Gastroesophageal sphincter (tissue), 4 donors: ENCODE results near the gene FKBP9. TPM values are rescaled to one million over a fixed set of nuclear protein-coding genes. Genes with fewer than 3 reads are reported as not detected.

ENCODE experiments used
- ATAC-seq: fragments of 150-250 bp; one replicate; pipeline ENCODE4 v1.9.1; 2016; ENCODE audit warnings: mild to moderate bottlenecking, moderate library complexity
- H3K27ac ChIP-seq, 4 donors: fragments of 200-600 bp; sonication (generic) in 3 of 4; 1 replicate in 3 of 4; 2 replicates in 1 of 4; pipeline ENCODE4 v1.5.1; 2016 to 2019
- H3K27me3 ChIP-seq: fragments of 200-600 bp; sonication (generic); one replicate; pipeline ENCODE4 v1.5.1; 2019
- H3K36me3 ChIP-seq, 2 donors: fragments of 200-600 bp; sonication (generic); one replicate each; pipeline ENCODE4 v1.5.1; 2019; ENCODE audit warnings: control low read depth in 1 of 2
- H3K4me1 ChIP-seq, 3 donors: fragments of 200-600 bp; sonication (generic); 1 replicate in 2 of 3; 2 replicates in 1 of 3; pipeline ENCODE4 v1.5.1; 2016 to 2019; ENCODE audit warnings: control low read depth in 2 of 3
- H3K4me3 ChIP-seq, 2 donors: fragments of 200-600 bp; sonication (generic); one replicate each; pipeline ENCODE4 v1.5.1; 2019; ENCODE audit warnings: mild to moderate bottlenecking in 1 of 2, moderate library complexity in 1 of 2
- H3K9me3 ChIP-seq, 3 donors: fragments of 200-600 bp; sonication (generic); one replicate each; pipeline ENCODE4 v1.5.1; 2017 to 2019; ENCODE audit warnings: control low read depth in 2 of 3
- EP300 ChIP-seq: sonication (generic); formaldehyde crosslinking; IDR thresholded peaks from one replicate; pipeline ENCODE4 v1.6.1; 2017; ENCODE audit warnings: antibody characterized with exemption, mild to moderate bottlenecking
- POLR2A ChIP-seq, 2 donors: fragments of 450-650 bp; IDR thresholded peaks; one replicate each; pipeline ENCODE4 v1.6.1; 2017; ENCODE audit warnings: antibody characterized with exemption in 2 of 2, mild to moderate bottlenecking in 2 of 2, moderate library complexity in 1 of 2
- POLR2AphosphoS5 ChIP-seq: sonication (generic); formaldehyde crosslinking; IDR thresholded peaks from one replicate; pipeline ENCODE4 v1.6.1; 2017; ENCODE audit warnings: antibody characterized with exemption
- WGBS, 2 donors: methylation state at CpG; one replicate each; pipeline ENCODE4 v1.1.5; 2018; ENCODE audit warnings: low coverage in 1 of 2; 5-methylcytosine and 5-hydroxymethylcytosine counted together
- total RNA-seq, 4 donors: library from RNA; depleted of rRNA; stranded (reverse); fragments of >200 nt; gene quantifications; one replicate each; pipeline ENCODE4 v1.1.0, GENCODE V29; 2016
- TF ChIP-seq, protein P1 (sequence below), 4 experiments: fragments of 200-600 bp in 2 of 4; fragments of 450-650 bp in 2 of 4; sonication (generic) in 1 of 4; IDR thresholded peaks; one replicate each; pipeline ENCODE4 v1.5.1; 2017 to 2019; ENCODE audit warnings: antibody characterized with exemption in 4 of 4, mild to moderate bottlenecking in 2 of 4, moderate library complexity in 2 of 4

FKBP9 gene
- total RNA-seq, 4 donors from 2014 or later: 94.8 to 141 (median 135) TPM

DNA sequence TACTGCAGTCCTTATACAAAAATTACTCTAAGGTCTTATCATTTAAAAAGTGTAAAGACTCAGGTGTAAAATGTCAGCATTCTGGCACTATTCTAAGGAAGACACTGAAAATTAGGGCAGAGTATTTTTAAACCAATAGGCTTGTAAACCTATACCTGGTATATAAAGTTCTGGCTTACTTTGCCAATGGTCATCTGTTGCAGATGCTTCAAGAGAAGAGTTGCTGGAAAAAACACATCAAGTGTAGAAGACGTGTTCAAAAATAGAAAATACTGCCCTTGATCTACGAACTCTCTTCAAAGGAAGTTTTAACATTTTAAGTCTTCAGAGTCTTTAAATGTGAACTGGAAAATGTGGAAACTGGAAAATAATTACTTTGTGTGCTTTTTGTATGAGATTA lies 81.4 kb downstream of the FKBP9 start:
- Histone ChIP-seq H3K4me3 (peak overlapping the region in 1 of 2 donors; percentile 46), H3K4me1 (peaks cover 0 to 75% (median 6%) of the 10 kb centered on the region in 3 donors), H3K27me3 (no peaks in the 10 kb centered on the region), H3K36me3 (no peaks in the 10 kb centered on the region), H3K27ac (peak overlapping the region in 3 of 4 donors; percentile 31 to 77 (median 51)), H3K9me3 (no peaks in the 10 kb centered on the region)
- WGBS, 2 donors: 4 to 8% methylated on average over 2 of the region's 2 CpGs
- TF ChIP-seq, protein P1, sequence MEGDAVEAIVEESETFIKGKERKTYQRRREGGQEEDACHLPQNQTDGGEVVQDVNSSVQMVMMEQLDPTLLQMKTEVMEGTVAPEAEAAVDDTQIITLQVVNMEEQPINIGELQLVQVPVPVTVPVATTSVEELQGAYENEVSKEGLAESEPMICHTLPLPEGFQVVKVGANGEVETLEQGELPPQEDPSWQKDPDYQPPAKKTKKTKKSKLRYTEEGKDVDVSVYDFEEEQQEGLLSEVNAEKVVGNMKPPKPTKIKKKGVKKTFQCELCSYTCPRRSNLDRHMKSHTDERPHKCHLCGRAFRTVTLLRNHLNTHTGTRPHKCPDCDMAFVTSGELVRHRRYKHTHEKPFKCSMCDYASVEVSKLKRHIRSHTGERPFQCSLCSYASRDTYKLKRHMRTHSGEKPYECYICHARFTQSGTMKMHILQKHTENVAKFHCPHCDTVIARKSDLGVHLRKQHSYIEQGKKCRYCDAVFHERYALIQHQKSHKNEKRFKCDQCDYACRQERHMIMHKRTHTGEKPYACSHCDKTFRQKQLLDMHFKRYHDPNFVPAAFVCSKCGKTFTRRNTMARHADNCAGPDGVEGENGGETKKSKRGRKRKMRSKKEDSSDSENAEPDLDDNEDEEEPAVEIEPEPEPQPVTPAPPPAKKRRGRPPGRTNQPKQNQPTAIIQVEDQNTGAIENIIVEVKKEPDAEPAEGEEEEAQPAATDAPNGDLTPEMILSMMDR (IDR thresholded peaks at IDR 0.05): no peak
- no peak for TF ChIP-seq POLR2AphosphoS5
- no peak for TF ChIP-seq EP300
- no peak for TF ChIP-seq POLR2A (IDR thresholded peaks at IDR 0.05)
- ATAC-seq: no peak

DNA sequence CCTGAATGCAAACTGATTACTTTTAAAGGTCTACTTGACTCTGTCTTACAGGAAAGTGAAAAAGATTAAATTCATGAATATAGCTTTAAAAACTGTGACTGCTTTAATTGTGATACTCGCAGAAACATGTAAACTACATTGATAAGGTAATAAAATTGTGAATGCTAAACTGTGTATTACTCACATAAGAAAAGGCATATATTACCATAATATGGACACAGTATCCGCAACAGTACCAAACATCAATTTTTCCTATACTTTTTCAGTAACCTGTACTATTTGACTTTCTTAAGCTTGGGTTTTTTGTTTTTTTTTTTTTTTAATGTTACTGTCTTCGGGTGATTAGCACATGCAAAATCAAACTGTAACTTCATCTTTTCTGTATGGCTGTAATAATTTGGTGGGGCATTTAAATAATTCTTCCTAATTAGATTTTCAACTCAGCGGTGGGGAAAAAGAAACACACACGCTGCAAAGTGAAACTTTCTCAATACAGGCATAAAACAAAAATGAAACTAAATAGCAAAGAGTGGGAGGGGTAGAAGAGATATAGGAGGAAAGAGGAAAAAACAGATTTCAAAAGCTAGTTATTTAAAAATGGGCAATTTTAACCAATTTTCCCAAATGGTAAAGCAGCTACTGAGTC lies 82.1 kb downstream of the FKBP9 start:
- Histone ChIP-seq H3K36me3 (no peaks in the 10 kb centered on the region), H3K27ac (peak overlapping the region; percentile 23 to 77 (median 58)), H3K4me3 (peak overlapping the region; percentile 46 to 64), H3K27me3 (no peaks in the 10 kb centered on the region), H3K9me3 (no peaks in the 10 kb centered on the region), H3K4me1 (peaks cover 0 to 79% (median 6%) of the 10 kb centered on the region in 3 donors)
- no peak for ATAC-seq
- 8 to 10% methylated on average over 4 to 5 of the region's 5 CpGs for WGBS, 2 donors
- TF ChIP-seq EP300 (no peak), POLR2AphosphoS5 (no peak), POLR2A (IDR thresholded peaks at IDR 0.05) (no peak)
- TF ChIP-seq, protein P1 (IDR thresholded peaks at IDR 0.05): no peak

DNA sequence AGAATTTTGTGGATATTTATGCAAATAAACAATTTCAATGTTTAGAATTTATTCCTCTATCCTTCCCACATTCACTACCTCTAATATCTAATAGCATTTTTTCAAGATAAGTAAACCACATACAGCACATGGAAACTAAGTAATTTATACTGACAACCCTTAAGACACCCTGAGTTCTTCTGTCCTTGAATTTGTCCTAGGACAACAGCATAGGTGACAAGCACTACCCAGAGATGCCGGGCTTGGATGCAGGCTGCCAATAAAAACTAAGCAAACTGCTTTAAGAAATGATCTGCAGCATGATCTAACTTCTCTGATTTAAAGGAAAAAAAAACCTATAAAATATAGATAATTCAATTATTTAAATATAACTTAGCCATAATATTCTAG lies 82.7 kb downstream of the FKBP9 start:
- H3K4me3 ChIP-seq: peak overlapping the region; percentile 46 to 64
- WGBS, 2 donors: 22 to 29% methylated on average over 1 of the region's 1 CpG
- TF ChIP-seq, protein P1 (IDR thresholded peaks at IDR 0.05): no peak
- TF ChIP-seq POLR2AphosphoS5 (no peak), EP300 (no peak), POLR2A (IDR thresholded peaks at IDR 0.05) (no peak)
- ATAC-seq: no peak
- peak overlapping the region; percentile 23 to 77 (median 58) for H3K27ac ChIP-seq
- H3K27me3 ChIP-seq: no peaks in the 10 kb centered on the region
- no peaks in the 10 kb centered on the region for H3K9me3 ChIP-seq
- no peaks in the 10 kb centered on the region for H3K36me3 ChIP-seq
- H3K4me1 ChIP-seq: peaks cover 0 to 79% (median 6%) of the 10 kb centered on the region in 3 donors

DNA sequence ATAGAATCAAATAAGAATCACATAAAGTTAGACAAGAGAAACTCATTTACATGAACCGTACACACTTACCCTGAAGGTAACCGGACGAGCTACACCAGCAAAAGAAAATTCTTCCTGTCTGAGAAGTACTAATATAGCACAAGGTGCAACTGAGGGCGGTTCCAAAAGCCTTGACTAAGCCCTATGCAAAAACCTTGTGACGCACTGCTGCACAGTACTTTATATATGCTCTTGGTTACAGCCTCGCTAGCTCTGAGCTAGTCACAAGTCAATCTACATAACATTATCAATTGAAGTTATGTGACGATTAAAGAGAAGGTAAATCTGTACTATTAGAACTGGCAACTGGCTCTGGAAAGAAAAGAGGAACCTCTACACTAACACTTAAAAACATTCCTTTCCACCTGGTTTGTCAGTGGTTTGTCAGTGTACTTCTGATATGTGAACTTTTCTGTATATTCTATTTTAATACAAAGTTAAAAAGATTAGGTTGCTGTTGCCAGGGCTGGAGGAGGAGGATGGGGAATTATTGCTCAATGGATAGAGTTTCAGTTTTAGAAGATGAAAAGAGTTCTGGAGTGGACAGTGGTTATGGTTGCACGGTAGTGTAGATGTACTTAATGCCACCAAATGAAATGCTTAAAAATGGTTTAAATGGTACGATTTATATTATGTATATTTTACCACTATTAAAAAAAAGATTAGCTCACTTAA lies 83.7 kb downstream of the FKBP9 start:
- H3K4me1 ChIP-seq: peaks cover 0 to 88% (median 6%) of the 10 kb centered on the region in 3 donors
- no peaks in the 10 kb centered on the region for H3K36me3 ChIP-seq
- H3K27ac ChIP-seq: peak overlapping the region; percentile 23 to 77 (median 58)
- TF ChIP-seq POLR2A (IDR thresholded peaks at IDR 0.05) (no peak), EP300 (no peak), POLR2AphosphoS5 (no peak)
- TF ChIP-seq, protein P1 (IDR thresholded peaks at IDR 0.05): no peak
- peak overlapping the region; percentile 13 to 46 for H3K4me3 ChIP-seq
- H3K27me3 ChIP-seq: no peaks in the 10 kb centered on the region
- WGBS, 2 donors: 47 to 63% methylated on average over 9 of the region's 9 CpGs
- peak; percentile 39 for ATAC-seq
- no peaks in the 10 kb centered on the region for H3K9me3 ChIP-seq
